Ramos (cell line): ENCODE measurements around the gene PVALEF.
"Not testable (repeated sequence)": the region's sequence is repeated elsewhere in the genome, so short reads cannot be mapped to it uniquely, and the experiment has no call there.

ENCODE experiments used
- in situ Hi-C: fragments of 300-500 bp; cut with MboI; formaldehyde crosslinking; loops from one replicate; pipeline ENCODE4 v1.14.3; 2022; ENCODE audit warnings: low sequenced_read_pairs; ENCODE audit not compliant: unreplicated experiment

The PVALEF gene

GRCh38 chr17:81207610-81208581 is 42.6 kb downstream of the PVALEF start:
- in situ Hi-C loops: no loop called here

DNA sequence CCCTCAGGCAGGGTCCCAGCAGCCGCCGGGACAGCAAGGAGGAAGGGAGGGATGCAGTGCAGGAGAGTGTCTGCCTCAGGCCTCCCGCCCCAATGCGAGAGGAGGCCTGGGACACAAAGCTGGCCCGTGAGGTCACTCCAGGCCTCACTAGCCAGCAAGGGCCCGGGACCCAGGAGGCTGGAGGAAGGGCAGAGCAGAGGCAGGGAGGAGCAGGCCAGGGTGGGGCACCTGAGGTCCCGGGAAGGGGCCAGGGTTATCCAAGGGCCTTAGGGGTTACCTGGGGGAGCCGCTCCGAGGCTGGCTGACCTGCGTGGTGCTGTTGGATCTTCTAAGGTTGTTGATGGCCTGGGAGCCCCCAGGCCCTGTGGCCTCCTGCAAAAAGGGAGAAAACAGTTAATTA is 43.3 kb downstream of the PVALEF start:
- in situ Hi-C loops: no loop called here

GRCh38 chr17:81209141-81209540 is 43.8 kb downstream of the PVALEF start:
- in situ Hi-C loops: no loop called here

GRCh38 chr17:81210466-81210865 is 45.2 kb downstream of the PVALEF start:
- in situ Hi-C loops: no loop called here

DNA sequence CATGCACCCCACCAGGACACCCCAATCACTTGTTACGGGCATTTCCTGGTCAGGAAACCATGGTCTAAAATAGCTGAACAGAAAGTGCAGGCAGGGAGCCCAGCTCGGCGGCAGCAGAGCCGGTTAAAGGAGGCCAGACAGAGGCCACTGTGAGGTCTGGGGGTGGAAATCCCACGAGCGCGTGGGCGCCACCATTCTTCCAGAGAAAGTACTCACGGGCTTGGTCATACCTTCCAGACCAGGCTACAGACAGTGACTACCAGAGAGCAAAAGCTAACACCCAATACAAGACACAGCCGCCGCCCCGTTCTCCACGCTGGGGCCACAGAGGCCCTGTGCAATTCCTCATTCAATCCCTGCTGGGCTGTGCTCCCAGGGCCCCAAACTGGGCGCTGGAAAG is 45.6 kb downstream of the PVALEF start:
- in situ Hi-C loops: no loop called here

GRCh38 chr17:81212365-81212764 is 47.1 kb downstream of the PVALEF start:
- in situ Hi-C loops: no loop called here

DNA sequence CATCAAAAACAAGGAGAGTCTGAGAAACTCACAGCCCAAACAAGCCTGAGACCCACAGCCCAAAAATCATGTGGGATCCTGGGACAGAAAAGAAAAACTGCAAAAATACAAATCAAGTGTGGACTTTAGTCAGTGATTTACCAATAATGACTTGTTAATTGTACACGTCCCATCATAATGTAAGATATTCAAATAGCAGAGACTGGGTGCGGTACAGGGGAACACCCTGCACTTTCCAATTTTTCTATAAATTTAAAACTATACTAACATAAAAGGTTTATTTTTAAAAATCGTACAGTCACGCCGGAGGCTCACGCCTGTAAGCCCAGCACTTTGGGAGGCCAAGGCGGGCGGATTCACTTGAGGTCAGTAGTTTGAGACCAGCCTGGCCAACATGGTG is 48.7 kb downstream of the PVALEF start:
- in situ Hi-C loops: no loop called here

- in situ Hi-C loops: no loop called here
Measured at GRCh38 chr17:81217491-81217890, 52.2 kb downstream of the PVALEF start.

- in situ Hi-C loops: no loop called here
Measured at GRCh38 chr17:81218459-81218858, 53.2 kb downstream of the PVALEF start.

DNA sequence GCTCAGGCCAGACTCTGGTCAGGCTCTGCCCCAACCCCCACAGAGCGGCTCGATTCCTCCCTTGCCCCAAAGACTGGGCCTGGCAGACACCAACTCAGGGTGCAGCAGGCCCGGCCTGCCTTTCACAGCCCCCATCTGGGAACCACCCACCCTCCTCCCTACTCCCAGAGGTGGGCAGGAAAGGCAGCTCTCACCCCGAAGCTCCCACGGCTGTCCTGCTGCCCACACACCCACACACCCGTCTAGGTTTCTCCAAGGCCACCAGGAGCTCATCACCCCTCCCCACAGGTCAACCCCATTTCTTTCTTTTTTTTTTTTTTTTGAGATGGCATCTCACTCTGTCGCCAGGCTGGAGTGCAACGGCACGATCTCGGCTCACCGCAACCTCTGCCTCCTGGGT is 53.7 kb downstream of the PVALEF start:
- in situ Hi-C loops: no loop called here

- in situ Hi-C loops: no loop called here
Measured at GRCh38 chr17:81219476-81220180, 54.3 kb downstream of the PVALEF start.

GRCh38 chr17:81221371-81221841 is 56.1 kb downstream of the PVALEF start:
- in situ Hi-C loops: no loop called here

DNA sequence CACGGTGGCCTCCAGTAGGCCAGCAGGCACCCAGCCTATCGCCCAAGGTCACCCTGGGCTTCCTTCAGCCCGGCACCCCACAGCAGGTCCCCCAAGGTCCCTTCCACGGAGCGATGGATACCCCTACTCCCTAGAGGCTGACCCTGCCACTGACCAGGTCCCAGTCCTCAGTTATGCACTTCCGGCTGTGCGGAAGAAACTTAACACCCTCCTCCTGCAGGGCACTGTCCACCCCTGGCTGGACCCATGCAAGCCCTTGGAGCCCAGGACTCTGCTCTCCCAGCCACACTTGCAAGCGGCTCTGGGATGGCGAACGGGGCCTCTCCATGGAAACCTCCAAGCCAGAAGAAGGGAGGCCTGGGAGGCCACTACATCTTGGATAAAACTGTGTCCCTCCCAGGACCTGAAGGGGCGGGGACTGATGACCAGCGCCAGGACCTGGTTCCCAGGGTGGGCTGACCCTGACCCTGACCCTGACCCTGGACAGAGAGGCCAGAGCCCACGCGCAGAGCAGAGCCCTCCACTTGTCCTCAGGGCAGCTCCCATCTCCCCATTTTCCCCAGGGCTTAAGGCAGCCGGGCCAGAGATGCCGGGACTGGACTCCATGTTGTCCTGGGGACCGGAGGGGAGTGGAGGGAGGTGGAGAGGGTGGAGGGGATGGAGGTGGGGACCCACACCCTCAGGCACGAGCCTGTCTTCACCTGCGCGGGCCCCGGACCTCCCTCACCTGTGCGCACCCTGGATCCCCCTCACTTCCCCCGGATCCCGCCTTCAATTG is 56.7 kb downstream of the PVALEF start:
- in situ Hi-C loops: no loop called here

- in situ Hi-C loops: no loop called here
Measured at GRCh38 chr17:81222620-81222905, 57.3 kb downstream of the PVALEF start.

DNA sequence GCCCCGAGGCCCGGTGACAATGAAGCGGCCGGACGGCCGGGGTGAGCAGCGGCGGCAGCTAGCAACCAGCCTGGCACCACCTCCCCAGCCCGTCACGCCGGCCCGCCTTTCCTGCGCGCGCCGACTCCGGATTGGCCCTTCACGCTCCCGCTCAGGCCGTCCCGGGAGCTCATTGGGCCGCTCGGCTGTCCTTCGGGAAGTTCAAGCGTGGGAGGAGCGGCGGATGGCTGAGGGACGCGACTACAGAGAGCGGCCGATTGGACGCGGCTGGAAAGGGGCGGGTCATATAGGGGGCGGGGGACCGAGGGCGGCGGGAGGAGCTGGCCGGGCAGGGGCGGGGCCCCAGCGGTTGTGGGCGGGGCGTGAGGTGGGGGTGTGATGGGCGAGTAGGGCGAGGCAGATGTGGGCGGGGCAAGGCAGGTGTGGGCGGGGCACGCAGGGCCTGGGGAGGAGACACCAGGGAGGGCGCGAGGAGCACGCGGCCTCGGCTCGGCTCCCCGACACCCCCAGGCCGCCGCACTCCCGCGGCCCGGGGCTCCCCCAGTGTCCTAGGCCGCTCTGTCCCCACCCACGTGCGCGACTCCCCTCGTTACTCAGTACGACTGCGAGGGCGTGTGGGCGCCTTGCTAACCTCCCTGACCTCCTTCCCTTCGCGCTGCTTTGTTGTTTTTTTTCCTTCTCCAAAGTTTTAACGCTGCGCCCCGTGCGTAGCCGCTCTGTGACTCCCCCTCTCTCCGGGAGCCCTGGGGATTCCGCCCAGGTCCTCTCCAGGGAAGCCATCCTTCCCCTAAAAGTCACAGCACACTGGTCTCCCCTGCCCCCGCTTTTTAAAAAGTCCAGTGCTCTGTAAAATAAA is 57.8 kb downstream of the PVALEF start, which contains the start of gene CEP131:
CEP131 (minus strand) TSS at position 60 of the 856 bp plus-strand sequence. CDS start 2,909 bp downstream, outside the sequence.
- in situ Hi-C loops: no loop called here

DNA sequence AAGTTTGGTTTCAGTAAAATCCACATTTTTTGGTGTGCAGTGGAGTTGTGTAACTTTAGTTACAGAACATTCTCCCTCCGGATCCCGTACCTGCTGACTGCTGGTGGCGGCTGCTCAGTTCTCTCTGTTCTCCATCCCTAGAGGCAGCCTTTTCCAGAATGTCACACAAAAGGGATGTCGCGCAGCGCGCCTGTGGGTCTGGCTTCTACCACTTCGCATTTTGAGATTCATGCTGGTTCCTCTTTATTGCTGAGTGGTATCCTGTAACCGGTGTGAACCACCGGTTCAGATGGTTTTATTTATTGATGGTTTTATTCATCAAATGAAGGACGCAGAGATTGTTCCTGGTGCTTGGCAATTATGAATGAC is 58.4 kb downstream of the PVALEF start:
- in situ Hi-C loops: no loop called here

GRCh38 chr17:81227630-81228029 is 62.3 kb downstream of the PVALEF start:
- in situ Hi-C loops: not testable (repeated sequence)

GRCh38 chr17:81228420-81228819 is 63.1 kb downstream of the PVALEF start:
- in situ Hi-C loops: no loop called here

DNA sequence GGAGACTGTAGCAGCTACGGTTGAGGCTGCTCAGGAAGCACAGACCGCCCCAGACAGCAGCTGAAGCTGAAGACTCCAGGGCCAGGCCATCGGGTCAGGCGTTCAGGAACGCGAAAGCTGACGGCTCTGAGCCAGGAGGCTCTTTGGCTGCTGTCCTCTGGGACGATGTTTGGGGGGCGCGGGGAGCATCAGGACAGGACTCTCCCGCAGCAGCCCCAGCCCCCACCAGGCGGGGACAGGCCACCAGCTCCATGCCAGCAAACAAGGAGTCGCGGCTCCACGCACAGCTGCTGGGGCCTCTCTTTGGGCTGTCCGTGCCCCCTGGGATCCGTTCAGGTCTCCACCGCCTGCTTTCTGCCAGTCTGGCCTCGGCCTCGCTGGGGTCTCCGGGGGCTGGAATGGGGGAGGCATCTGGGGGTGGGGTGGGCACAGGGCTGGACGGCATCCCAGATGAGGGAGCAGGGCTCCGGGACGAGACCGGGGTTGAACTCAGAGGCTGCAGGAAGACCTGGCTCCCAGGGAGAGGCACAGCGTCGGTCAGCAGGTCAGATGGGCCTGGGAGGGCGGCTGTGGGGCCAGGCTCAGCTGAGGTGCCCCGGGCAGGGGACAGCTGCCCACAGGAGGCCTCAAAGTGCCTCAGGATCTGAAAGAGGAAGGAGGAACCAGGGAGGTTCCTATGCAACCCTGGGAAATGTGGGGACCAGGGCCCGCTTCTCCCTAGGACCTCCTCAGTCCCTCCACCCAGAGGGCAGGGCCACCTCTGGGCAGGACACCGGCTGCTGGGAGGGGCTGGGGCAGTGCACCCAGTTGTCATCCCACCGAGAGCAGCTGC is 63.7 kb downstream of the PVALEF start:
- in situ Hi-C loops: no loop called here
